Breast epithelium (tissue), 4 donors: ENCODE data around the gene ZNF81. TPM values are rescaled to one million over a fixed set of nuclear protein-coding genes. Genes with fewer than 3 reads are reported as not detected.
"Not testable (repeated sequence)": the region's sequence is repeated elsewhere in the genome, so short reads cannot be mapped to it uniquely, and the experiment has no call there.

Source experiments
- DNase-seq, 2 donors: peaks; one replicate each; pipeline ENCODE4 v3.0.0-alpha.2; 2019; ENCODE audit warnings: low spot score in 2 of 2
- H3K27ac ChIP-seq, 2 donors: fragments of 200-600 bp; sonication (generic) in 1 of 2; one replicate each; pipeline ENCODE4 v1.5.1; 2016 to 2019; ENCODE audit warnings: mild to moderate bottlenecking in 1 of 2
- H3K27me3 ChIP-seq, 2 donors: fragments of 200-600 bp; sonication (generic) in 1 of 2; one replicate each; pipeline versions ENCODE4 v1.5.1 to v1.6.0; 2017 to 2019; ENCODE audit warnings: control low read depth in 1 of 2, mild to moderate bottlenecking in 1 of 2
- H3K36me3 ChIP-seq: fragments of 200-600 bp; one replicate; pipeline ENCODE4 v1.5.1; 2019
- H3K4me1 ChIP-seq, 2 donors: fragments of 200-600 bp; sonication (generic); one replicate each; pipeline ENCODE4 v1.5.1; 2016 to 2019; ENCODE audit warnings: control low read depth in 1 of 2
- H3K4me3 ChIP-seq, 3 donors: fragments of 200-600 bp; sonication (generic); 1 replicate in 2 of 3; 2 replicates in 1 of 3; pipeline ENCODE4 v1.5.1; 2016 to 2019; ENCODE audit warnings: mild to moderate bottlenecking in 3 of 3, moderate library complexity in 2 of 3
- H3K9me3 ChIP-seq, 2 donors: fragments of 200-600 bp; sonication (generic) in 1 of 2; one replicate each; pipeline ENCODE4 v1.5.1; 2016 to 2019; ENCODE audit warnings: control low read depth in 1 of 2
- POLR2A ChIP-seq: fragments of 450-650 bp; IDR thresholded peaks from one replicate; pipeline ENCODE4 v1.6.1; 2016; ENCODE audit warnings: antibody characterized with exemption, mild to moderate bottlenecking, moderate library complexity
- POLR2AphosphoS5 ChIP-seq, 3 donors: sonication (generic); formaldehyde crosslinking; IDR thresholded peaks; one replicate each; pipeline ENCODE4 v1.6.1; 2017; ENCODE audit warnings: antibody characterized with exemption in 3 of 3
- intact Hi-C: fragments of 100-400 bp; cut with DNase I; formaldehyde crosslinking; loops from one replicate; pipeline ENCODE4 v1.15.1; 2023; ENCODE audit warnings: low total_unique reads
- total RNA-seq, 3 donors: library from RNA; depleted of rRNA; stranded (reverse); fragments of >200 nt; gene quantifications; one replicate each; pipeline ENCODE4 v1.1.0, GENCODE V29; 2016
- TF ChIP-seq, protein P1 (sequence below), 3 donors: fragments of 450-650 bp; IDR thresholded peaks; one replicate each; pipeline ENCODE4 v1.5.1; 2016 to 2017; ENCODE audit warnings: antibody characterized with exemption in 3 of 3, mild to moderate bottlenecking in 3 of 3, moderate library complexity in 3 of 3

Gene ZNF81
- total RNA-seq, 3 donors from 2014 or later, result 6.4 to 11.1 (median 10.2) TPM

- H3K36me3 ChIP-seq, result no peaks in the 10 kb centered on the region
- H3K27ac ChIP-seq, result no peak overlapping the region
- H3K4me1 ChIP-seq, result no peaks in the 10 kb centered on the region
- TF ChIP-seq, protein P1, sequence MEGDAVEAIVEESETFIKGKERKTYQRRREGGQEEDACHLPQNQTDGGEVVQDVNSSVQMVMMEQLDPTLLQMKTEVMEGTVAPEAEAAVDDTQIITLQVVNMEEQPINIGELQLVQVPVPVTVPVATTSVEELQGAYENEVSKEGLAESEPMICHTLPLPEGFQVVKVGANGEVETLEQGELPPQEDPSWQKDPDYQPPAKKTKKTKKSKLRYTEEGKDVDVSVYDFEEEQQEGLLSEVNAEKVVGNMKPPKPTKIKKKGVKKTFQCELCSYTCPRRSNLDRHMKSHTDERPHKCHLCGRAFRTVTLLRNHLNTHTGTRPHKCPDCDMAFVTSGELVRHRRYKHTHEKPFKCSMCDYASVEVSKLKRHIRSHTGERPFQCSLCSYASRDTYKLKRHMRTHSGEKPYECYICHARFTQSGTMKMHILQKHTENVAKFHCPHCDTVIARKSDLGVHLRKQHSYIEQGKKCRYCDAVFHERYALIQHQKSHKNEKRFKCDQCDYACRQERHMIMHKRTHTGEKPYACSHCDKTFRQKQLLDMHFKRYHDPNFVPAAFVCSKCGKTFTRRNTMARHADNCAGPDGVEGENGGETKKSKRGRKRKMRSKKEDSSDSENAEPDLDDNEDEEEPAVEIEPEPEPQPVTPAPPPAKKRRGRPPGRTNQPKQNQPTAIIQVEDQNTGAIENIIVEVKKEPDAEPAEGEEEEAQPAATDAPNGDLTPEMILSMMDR (IDR thresholded peaks at IDR 0.05), result no peak
- no peak for TF ChIP-seq POLR2AphosphoS5 (IDR thresholded peaks at IDR 0.05)
- no peak for TF ChIP-seq POLR2A
- intact Hi-C loops, result no loop called here
- no peak overlapping the region for H3K4me3 ChIP-seq
- DNase-seq, result no peak
- peaks cover 0 to 18% of the 10 kb centered on the region in 2 donors for H3K9me3 ChIP-seq
- H3K27me3 ChIP-seq, result no peaks in the 10 kb centered on the region
These were observed 104.7 kb downstream of the ZNF81 start for GRCh38 chrX:47941423-47941822.

- intact Hi-C loops, H3K27ac ChIP-seq, H3K4me1 ChIP-seq: not testable (repeated sequence)
These were observed 118.6 kb downstream of the ZNF81 start for GRCh38 chrX:47955295-47955694.

GRCh38 chrX:47956016-47956415, 119.3 kb downstream of the ZNF81 start:
- DNase-seq, result peak in 1 of 2 donors; percentile 54
- Histone ChIP-seq H3K27ac (no peak overlapping the region), H3K27me3 (peaks cover 0 to 4% of the 10 kb centered on the region in 2 donors), H3K9me3 (peaks cover 0 to 13% of the 10 kb centered on the region in 2 donors), H3K4me3 (no peak overlapping the region), H3K4me1 (no peaks in the 10 kb centered on the region), H3K36me3 (no peaks in the 10 kb centered on the region)
- intact Hi-C loops, result no loop called here
- TF ChIP-seq, protein P1 (IDR thresholded peaks at IDR 0.05), result no peak
- TF ChIP-seq POLR2A (no peak), POLR2AphosphoS5 (IDR thresholded peaks at IDR 0.05) (no peak)

More at GRCh38 chrX:47955295-47955694, 118.6 kb downstream of the ZNF81 start:
- H3K9me3 ChIP-seq, result peaks cover 0 to 21% of the 10 kb centered on the region in 2 donors
- H3K36me3 ChIP-seq, H3K4me3 ChIP-seq, DNase-seq, H3K27me3 ChIP-seq: not testable (repeated sequence)

DNA sequence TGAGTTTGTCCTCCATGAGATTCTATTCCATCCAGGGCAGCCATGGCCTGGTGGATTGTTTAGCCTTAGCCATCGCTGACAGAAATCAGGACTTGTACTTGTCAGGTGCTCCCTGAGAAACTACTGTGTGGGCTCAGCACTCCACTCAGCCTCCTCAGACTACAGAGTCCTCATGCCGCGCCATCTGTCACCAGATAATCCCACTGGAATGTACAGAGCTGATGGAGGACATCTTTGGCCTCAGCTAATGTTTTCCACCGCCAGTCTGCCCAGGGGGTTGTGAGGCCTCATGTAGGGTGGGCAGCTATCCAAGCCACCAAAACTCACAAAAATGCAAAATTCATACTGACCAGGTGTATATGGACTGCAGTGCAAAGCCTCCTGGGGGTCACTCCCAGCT, 121.5 kb downstream of the ZNF81 start:
- intact Hi-C loops, H3K27ac ChIP-seq, H3K36me3 ChIP-seq, H3K27me3 ChIP-seq, H3K4me3 ChIP-seq, DNase-seq, H3K4me1 ChIP-seq, H3K9me3 ChIP-seq: not testable (repeated sequence)

DNA sequence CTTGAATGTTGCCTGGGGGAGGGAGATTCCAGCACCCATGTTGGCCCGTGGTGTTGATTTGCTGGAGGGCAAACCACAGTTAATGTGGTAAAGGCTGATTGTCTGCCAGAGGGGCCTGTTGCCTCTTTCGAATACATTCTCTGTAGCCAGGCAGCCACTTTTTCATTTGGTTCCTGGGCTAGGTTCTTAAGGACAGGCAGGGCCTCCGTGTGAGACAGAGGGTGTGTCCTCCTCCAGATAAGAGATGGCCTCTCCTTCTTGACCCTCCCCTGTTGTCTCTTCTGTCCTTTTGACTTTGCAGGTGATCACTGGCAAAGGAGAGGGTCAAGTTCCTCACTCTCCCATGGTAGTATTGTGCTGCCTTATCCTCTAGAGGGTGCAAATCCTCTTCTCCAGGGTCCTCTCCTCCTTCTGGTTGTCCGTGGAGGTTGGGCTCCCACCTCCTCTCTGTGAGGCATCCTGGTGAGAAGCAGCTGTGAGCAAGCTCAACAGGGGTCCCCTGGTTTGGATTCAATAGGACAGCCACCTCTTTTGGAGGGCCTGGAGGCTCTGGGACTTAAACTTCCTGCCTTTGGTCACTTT, 122.2 kb downstream of the ZNF81 start:
- Histone ChIP-seq H3K27ac (no peak overlapping the region), H3K9me3 (no peaks in the 10 kb centered on the region), H3K4me1 (no peaks in the 10 kb centered on the region), H3K4me3 (no peak overlapping the region), H3K36me3 (no peaks in the 10 kb centered on the region), H3K27me3 (peaks cover 0 to 4% of the 10 kb centered on the region in 2 donors)
- intact Hi-C loops, result no loop called here
- TF ChIP-seq, protein P1 (IDR thresholded peaks at IDR 0.05), result no peak
- TF ChIP-seq POLR2AphosphoS5 (IDR thresholded peaks at IDR 0.05), result no peak
- TF ChIP-seq POLR2A, result no peak
- DNase-seq, result no peak

DNA sequence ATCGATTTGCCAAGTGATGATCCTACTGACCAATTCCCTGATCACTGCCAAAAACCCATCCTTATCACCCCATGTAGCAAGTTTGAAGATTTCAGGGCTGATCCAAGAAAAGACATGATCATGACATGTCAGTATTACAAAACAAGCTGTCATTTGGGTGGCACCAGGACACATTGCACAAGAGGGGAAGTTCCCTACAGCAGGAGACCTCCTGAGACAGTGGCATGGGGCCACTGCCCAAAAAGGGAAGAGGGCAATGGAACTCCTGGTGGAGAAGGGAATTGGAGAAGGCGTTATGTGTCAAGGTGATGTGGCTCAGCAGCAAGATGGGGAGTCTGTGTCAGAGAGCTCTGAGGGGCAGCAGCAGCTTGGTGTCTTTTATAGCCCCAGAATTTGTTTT, 123.7 kb downstream of the ZNF81 start:
- DNase-seq, result no peak
- intact Hi-C loops, result no loop called here
- no peak overlapping the region for H3K27ac ChIP-seq
- H3K36me3 ChIP-seq, result no peaks in the 10 kb centered on the region
- no peak overlapping the region for H3K4me3 ChIP-seq
- no peak for TF ChIP-seq POLR2AphosphoS5 (IDR thresholded peaks at IDR 0.05)
- TF ChIP-seq POLR2A, result no peak
- TF ChIP-seq, protein P1 (IDR thresholded peaks at IDR 0.05), result no peak
- peaks cover 0 to 4% of the 10 kb centered on the region in 2 donors for H3K27me3 ChIP-seq
- no peaks in the 10 kb centered on the region for H3K9me3 ChIP-seq
- H3K4me1 ChIP-seq, result no peaks in the 10 kb centered on the region

- intact Hi-C loops, DNase-seq, H3K4me1 ChIP-seq, H3K27ac ChIP-seq, H3K4me3 ChIP-seq, H3K27me3 ChIP-seq, H3K9me3 ChIP-seq, H3K36me3 ChIP-seq: not testable (repeated sequence)
These were observed 125.1 kb downstream of the ZNF81 start for GRCh38 chrX:47961830-47962229.

- H3K36me3 ChIP-seq, intact Hi-C loops, DNase-seq, H3K27me3 ChIP-seq, H3K27ac ChIP-seq, H3K4me1 ChIP-seq, H3K4me3 ChIP-seq: not testable (repeated sequence)
- peaks cover 0 to 25% of the 10 kb centered on the region in 2 donors for H3K9me3 ChIP-seq
These were observed 128.8 kb downstream of the ZNF81 start for GRCh38 chrX:47965526-47965925.
